GM18499 (cell line): ENCODE results near the gene PDZD8.
"Not testable (repeated sequence)": the region's sequence is repeated elsewhere in the genome, so short reads cannot be mapped to it uniquely, and the experiment has no call there.

Experiments
- ATAC-seq: cut with Tn5 transposase; IDR thresholded peaks from one replicate; pipeline ENCODE4 v1.9.1; 2021; ENCODE audit warnings: moderate number of reproducible peaks; ENCODE audit not compliant: insufficient read depth, unreplicated experiment

PDZD8 gene

GRCh38 chr10:117303451-117303850 is 71.8 kb downstream of the PDZD8 start:
- ATAC-seq = not testable (repeated sequence)

GRCh38 chr10:117300671-117301070 is 74.6 kb downstream of the PDZD8 start:
- ATAC-seq = no peak

GRCh38 chr10:117299435-117299834 is 75.8 kb downstream of the PDZD8 start:
- ATAC-seq = no peak

DNA sequence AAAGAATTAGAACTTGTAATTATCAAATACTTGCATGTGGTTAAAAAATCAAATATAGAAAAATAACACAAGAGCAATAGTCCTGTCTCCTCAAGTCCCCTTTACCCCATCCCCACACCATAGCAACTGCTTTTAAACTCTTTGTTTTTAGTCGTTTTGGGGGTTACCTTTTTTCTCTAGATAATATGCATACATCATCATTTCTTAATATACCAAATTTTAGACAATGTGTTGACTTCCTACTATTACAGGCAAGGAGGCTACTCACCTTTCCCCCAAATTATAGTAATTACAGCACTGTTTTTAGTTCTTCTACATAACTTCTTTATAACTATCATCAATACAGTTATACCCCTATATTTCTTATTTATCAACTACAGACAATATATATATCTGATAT is 77.0 kb downstream of the PDZD8 start:
- no peak for ATAC-seq

- no peak for ATAC-seq
Measured at GRCh38 chr10:117294735-117295134, 80.5 kb downstream of the PDZD8 start.

DNA sequence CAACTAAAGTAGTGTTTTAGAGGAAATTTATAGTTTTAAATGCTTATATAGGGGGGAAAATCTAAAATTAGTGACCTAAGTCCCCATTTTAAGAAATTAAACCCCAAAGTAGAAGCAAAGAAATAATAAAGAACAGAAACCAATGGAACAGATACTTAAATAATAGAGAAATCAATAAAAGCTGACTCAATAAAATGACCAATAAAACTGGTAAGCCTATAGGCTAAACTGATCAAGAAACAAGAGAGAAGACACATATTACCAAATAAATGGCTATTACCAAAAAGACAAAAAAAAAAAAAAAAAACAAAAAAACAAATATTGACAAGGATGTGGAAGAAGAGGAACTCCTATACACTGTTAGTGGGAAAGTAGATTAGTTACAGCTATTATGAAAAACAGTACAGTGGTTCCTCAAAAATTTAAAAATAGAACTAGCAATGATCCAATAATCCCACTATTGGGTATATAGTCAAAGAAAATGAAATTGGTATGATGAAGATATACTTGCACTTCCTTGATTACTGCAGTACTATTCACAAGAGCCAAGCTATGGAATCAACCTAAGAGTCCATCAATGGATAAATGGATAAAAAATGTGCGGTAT is 81.1 kb downstream of the PDZD8 start:
- ATAC-seq = no peak

DNA sequence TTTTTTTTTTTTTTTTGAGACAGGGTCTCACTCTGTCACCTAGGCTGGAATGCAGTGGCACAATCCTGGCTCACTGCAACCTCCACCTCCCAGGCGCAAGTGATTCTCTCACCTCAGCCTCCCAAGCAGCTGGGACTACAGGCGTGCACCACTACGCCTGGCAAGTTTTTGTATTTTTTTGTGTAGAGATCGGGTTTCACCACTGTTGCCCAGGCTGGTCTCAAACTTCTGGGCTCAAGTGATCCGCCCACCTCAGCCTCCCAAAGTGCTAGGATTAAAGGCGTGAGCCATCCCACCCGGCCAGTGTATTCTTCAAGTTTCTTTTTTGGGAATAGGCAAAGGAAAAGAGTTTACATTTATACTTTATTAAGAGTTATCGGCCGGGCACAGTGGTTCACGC is 84.4 kb downstream of the PDZD8 start:
- not testable (repeated sequence) for ATAC-seq

- no peak for ATAC-seq
Measured at GRCh38 chr10:117284716-117285494, 90.3 kb downstream of the PDZD8 start.

DNA sequence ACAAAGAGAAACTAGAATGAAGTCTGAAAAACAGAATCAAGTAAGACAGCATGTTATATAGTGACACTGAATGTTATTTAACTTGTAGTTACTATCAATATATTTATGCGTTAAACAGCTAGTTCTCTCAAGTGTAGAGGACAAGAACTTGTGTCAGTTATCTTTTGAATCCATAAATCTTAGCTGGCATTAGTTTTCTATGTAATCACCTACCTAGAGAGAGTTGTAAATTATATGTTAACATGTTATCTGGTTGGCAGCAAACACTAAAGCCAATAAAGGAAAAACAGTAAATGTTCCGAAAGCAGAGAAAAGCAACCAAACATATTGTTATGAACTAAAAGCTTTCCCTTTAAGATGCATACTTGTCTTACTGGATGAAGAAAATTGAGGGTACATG is 97.6 kb downstream of the PDZD8 start:
- ATAC-seq = no peak

- ATAC-seq = no peak
Measured at GRCh38 chr10:117275121-117275520, 100.1 kb downstream of the PDZD8 start.

DNA sequence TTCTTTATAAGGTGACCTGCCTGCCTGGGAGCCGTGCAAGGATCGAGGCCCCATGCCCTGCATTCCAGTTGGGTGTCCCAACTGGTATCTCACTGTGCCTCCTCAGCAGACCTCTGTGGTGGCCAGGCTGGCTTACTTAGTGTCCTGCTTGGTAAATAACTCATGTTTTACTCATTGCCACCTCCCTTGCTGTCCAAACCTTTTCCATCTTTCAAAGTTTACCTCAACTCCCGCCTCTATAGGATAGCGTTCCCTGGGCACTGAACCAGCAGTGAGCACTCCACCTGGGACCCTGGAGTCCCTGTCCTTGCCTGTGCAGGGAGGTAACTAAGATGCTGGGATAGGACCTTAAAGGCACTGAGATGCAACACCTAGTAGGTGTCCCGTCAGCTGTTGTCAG is 100.7 kb downstream of the PDZD8 start:
- ATAC-seq = no peak

- no peak for ATAC-seq
Measured at GRCh38 chr10:117273980-117274379, 101.3 kb downstream of the PDZD8 start.

GRCh38 chr10:117272195-117273076 is 102.8 kb downstream of the PDZD8 start:
- no peak for ATAC-seq

DNA sequence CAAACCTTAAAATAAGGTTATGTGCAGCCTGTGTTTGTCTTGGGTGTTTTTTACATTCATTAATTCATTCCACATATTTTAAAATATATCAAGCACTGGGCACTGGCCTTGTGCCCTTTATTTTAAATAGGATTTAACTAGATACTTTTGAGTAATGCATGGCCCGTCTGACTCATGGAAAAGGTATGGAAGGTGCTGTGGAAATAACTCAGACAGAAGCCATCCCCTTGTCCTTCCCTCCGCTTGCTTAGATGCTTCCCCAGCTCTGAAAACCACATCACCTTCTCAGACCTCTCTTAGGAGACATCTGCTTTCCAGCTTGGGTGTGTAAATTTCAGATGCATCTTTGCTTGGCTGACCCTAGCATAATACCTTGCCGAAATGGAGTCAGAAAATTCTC is 103.8 kb downstream of the PDZD8 start:
- ATAC-seq = no peak

- no peak for ATAC-seq
Measured at GRCh38 chr10:117268907-117269306, 106.3 kb downstream of the PDZD8 start.

DNA sequence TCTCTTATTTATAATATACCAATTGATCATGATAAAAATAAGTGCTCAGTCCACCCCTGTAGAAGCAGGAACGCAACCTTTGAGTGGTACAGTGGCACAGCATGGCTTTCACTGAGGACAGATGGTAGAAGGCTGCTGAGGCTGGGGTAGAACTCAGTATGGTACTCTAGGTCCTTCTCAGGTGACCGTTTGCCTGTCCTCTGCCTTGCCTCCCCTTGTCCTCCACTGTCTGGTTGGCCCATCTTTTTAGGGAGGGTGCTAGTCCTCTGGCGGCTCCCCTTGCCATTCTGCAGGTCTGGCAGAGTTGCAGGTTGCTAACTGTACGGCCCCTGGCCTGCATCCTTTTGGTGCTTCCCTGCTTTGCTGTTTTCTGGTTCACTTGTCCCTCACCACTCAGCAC is 107.0 kb downstream of the PDZD8 start:
- ATAC-seq = no peak

DNA sequence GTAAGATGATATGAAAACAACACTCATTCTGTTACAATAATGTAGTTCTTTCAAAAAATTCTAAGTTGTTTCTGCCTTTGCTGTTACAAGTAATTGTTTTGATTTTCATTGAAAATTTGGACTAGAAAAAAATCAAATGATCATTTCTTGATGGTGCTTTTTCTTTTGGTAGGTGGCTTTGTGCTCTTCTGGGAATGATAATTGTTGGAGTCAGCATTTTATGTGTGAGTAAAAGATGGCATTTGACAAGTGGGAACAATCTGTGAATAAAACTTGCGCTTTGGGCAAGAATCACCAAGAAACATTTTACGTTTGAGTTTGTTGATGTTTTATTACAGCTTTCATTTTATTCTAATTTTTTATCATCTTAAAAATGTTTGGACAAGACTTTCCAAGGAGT is 108.4 kb downstream of the PDZD8 start:
- ATAC-seq = no peak

DNA sequence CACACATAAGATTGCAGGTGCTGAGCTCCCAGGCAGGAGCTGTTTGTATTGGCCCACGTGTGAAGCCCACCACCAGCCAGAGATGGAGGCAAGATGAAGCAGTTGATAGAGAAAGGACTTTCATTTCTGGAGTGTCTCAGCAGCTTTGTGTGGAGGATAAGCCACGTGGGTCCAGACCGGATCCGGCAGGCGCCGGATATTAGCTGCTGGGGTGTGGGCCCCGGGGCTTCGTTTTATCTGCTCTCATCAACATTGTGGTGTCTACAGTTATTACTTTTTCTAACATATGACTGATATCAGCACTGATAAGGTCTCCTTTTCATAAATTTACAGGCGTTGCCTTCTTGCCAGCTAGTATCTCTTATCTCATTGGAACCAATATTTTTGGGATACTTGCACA is 108.8 kb downstream of the PDZD8 start:
- ATAC-seq = no peak

DNA sequence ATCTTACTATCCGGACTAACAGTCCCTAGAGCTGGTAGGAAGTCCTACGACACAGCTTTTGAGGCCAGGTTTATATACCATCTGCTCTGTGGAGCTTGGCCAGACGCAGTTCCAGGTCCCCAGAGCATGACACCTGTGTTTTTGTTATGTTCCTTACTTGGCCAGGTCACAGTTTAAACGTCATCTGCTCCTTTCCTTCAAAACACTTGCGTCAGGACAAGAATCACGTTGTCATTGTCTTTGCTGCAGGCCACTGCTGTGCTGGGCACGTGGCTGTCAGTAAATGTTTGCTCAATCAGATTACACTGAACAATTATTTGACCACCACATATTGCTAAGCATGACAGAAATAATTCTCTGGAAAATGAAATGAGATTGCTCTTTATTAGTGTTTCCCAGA is 110.5 kb downstream of the PDZD8 start:
- no peak for ATAC-seq

DNA sequence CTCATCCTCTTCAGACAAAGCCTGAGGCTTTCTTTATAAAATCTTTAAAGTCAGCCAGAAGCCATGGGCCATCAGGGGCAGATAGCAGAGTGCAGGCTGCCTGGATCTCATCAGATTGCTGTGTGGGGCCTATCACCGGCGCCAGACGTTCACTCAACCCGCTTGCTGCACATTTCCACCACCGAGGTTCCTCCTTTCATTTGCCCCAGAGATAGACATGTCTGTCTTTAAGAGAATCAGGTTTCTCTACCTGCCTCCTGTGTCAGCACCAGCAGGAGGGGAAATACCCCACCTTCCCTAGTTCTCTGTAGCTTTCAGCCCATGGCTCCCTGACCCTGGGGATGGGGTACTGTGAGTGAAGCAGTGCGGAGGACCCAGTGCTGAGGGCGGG is 112.3 kb downstream of the PDZD8 start:
- no peak for ATAC-seq

GRCh38 chr10:117262291-117262902 is 112.8 kb downstream of the PDZD8 start:
- ATAC-seq = no peak
